OCI-LY1 (cell line): ENCODE results near the gene DDX3X.

ENCODE experiments used
- H2AFZ ChIP-seq: fragments of 200-600 bp; sonication (generic), shearing (Covaris generic); 2 replicates; pipeline ENCODE4 v1.6.0; 2014; ENCODE audit warnings: antibody characterized with exemption, mild to moderate bottlenecking, low read length
- H3F3A ChIP-seq: fragments of 200-600 bp; sonication (generic), shearing (Covaris generic); 2 replicates; pipeline ENCODE4 v1.6.0; 2014; ENCODE audit warnings: mild to moderate bottlenecking, antibody characterized with exemption, low read length, moderate library complexity; ENCODE audit not compliant: insufficient read depth
- H3K27ac ChIP-seq: fragments of 200-600 bp; sonication (generic); 2 replicates; pipeline ENCODE4 v1.5.1; 2014; ENCODE audit warnings: low read length, mixed run types, mild to moderate bottlenecking, low read depth; ENCODE audit not compliant: poor library complexity, severe bottlenecking
- H3K27me3 ChIP-seq: fragments of 200-600 bp; sonication (generic); 2 replicates; pipeline ENCODE4 v1.6.0; 2014; ENCODE audit warnings: antibody characterized with exemption, mild to moderate bottlenecking, low read length, moderate library complexity; ENCODE audit not compliant: insufficient read depth
- H3K36me3 ChIP-seq: fragments of 200-600 bp; sonication (generic); 2 replicates; pipeline ENCODE4 v1.6.1; 2014; ENCODE audit warnings: mild to moderate bottlenecking, antibody characterized with exemption, low read length, moderate library complexity, mixed read lengths; ENCODE audit not compliant: insufficient read depth
- H3K4me1 ChIP-seq: fragments of 200-600 bp; sonication (generic); 2 replicates; pipeline ENCODE4 v1.5.1; 2014; ENCODE audit warnings: mild to moderate bottlenecking, low read length, moderate library complexity; ENCODE audit not compliant: insufficient read depth, severe bottlenecking
- H3K4me2 ChIP-seq: fragments of 200-600 bp; sonication (generic), shearing (Covaris generic); 2 replicates; pipeline ENCODE4 v1.6.1; 2014; ENCODE audit warnings: low read length
- H3K4me3 ChIP-seq: fragments of 200-600 bp; sonication (generic); 2 replicates; pipeline ENCODE4 v1.5.1; 2014; ENCODE audit warnings: low read length, low read depth, mild to moderate bottlenecking, mixed read lengths; ENCODE audit not compliant: poor library complexity, severe bottlenecking
- H3K79me2 ChIP-seq: fragments of 200-600 bp; shearing (Covaris generic); 2 replicates; pipeline ENCODE4 v1.6.1; 2016; ENCODE audit warnings: mixed run types, low read length, mixed read lengths; ENCODE audit not compliant: insufficient read depth
- H3K9ac ChIP-seq: fragments of 200-600 bp; sonication (generic), shearing (Covaris generic); 2 replicates; pipeline ENCODE4 v1.6.1; 2014; ENCODE audit warnings: mild to moderate bottlenecking, low read length, mixed read lengths
- H3K9me2 ChIP-seq: fragments of 200-600 bp; sonication (generic), shearing (Covaris generic); 2 replicates; pipeline ENCODE4 v1.6.1; 2014; ENCODE audit warnings: low read depth, mild to moderate bottlenecking, low read length, mixed read lengths
- H3K9me3 ChIP-seq: fragments of 200-600 bp; shearing (Covaris generic); 2 replicates; pipeline ENCODE4 v1.6.1; 2014; ENCODE audit warnings: low read length, mixed read lengths
- H4K20me1 ChIP-seq: fragments of 200-600 bp; sonication (generic), shearing (Covaris generic); 2 replicates; pipeline ENCODE4 v1.6.0; 2016; ENCODE audit warnings: mild to moderate bottlenecking, low read length; ENCODE audit not compliant: insufficient read depth
- CTCF ChIP-seq: fragments of 200-600 bp; sonication (generic), shearing (Covaris generic); IDR thresholded peaks from 2 replicates; pipeline ENCODE4 v1.5.1; 2017; ENCODE audit warnings: mild to moderate bottlenecking, antibody characterized with exemption, low read length, moderate library complexity, mixed read lengths
- EZH2 ChIP-seq: fragments of 200-600 bp; sonication (generic), shearing (Covaris generic); IDR thresholded peaks from 2 replicates; pipeline ENCODE4 v1.8.0; 2017; ENCODE audit warnings: borderline replicate concordance, mixed run types, mild to moderate bottlenecking, antibody characterized with exemption, low read length, moderate library complexity, mixed read lengths

The DDX3X gene

GRCh38 chrX:41339148-41339547 lies 5.2 kb downstream of the DDX3X start:
- no peak overlapping the region for H2AFZ ChIP-seq
- H4K20me1 ChIP-seq = no peaks in the 10 kb centered on the region
- H3K4me3 ChIP-seq = no peak overlapping the region
- H3K4me1 ChIP-seq = peaks cover 26% of the 10 kb centered on the region
- H3K4me2 ChIP-seq = no peak overlapping the region; the same call in 1 of the 2 replicates
- H3K27ac ChIP-seq = no peak overlapping the region
- H3K9ac ChIP-seq = no peak overlapping the region
- no peaks in the 10 kb centered on the region for H3F3A ChIP-seq
- no peaks in the 10 kb centered on the region for H3K9me2 ChIP-seq
- no peak for TF ChIP-seq CTCF
- TF ChIP-seq EZH2 = no peak
- no peaks in the 10 kb centered on the region for H3K9me3 ChIP-seq
- peaks cover 95% of the 10 kb centered on the region for H3K36me3 ChIP-seq
- H3K27me3 ChIP-seq = no peaks in the 10 kb centered on the region
- peaks cover 74% of the 10 kb centered on the region for H3K79me2 ChIP-seq

GRCh38 chrX:41344053-41344452 lies 10.1 kb downstream of the DDX3X start:
- Histone ChIP-seq H3K36me3 (peaks cover 96% of the 10 kb centered on the region), H3K4me2 (no peak overlapping the region), H3F3A (no peaks in the 10 kb centered on the region), H3K27me3 (no peaks in the 10 kb centered on the region), H3K9me3 (no peaks in the 10 kb centered on the region), H3K27ac (no peak overlapping the region), H3K9me2 (no peaks in the 10 kb centered on the region), H3K4me1 (no peaks in the 10 kb centered on the region), H4K20me1 (no peaks in the 10 kb centered on the region), H3K79me2 (peaks cover 25% of the 10 kb centered on the region), H2AFZ (no peak overlapping the region), H3K4me3 (no peak overlapping the region), H3K9ac (no peak overlapping the region)
- no peak for TF ChIP-seq EZH2

GRCh38 chrX:41347186-41347585 lies 13.2 kb downstream of the DDX3X start:
- Histone ChIP-seq H3K79me2 (no peaks in the 10 kb centered on the region), H3K4me1 (peaks cover 7% of the 10 kb centered on the region), H3K36me3 (peaks cover 83% of the 10 kb centered on the region), H3K27ac (no peak overlapping the region), H3K4me3 (no peak overlapping the region), H3K4me2 (no peak overlapping the region), H3F3A (peaks cover 9% of the 10 kb centered on the region; the same call in 1 of the 2 replicates), H3K9ac (no peak overlapping the region), H2AFZ (no peak overlapping the region), H3K9me3 (no peaks in the 10 kb centered on the region), H3K27me3 (no peaks in the 10 kb centered on the region), H3K9me2 (no peaks in the 10 kb centered on the region), H4K20me1 (no peaks in the 10 kb centered on the region)
- no peak for TF ChIP-seq CTCF
- TF ChIP-seq EZH2 = no peak

GRCh38 chrX:41348551-41348950 lies 14.6 kb downstream of the DDX3X start:
- Histone ChIP-seq H3K27me3 (no peaks in the 10 kb centered on the region), H3K4me1 (peaks cover 13% of the 10 kb centered on the region), H2AFZ (no peak overlapping the region), H3K4me2 (no peak overlapping the region), H3K9me3 (no peaks in the 10 kb centered on the region), H3K9ac (no peak overlapping the region), H3K9me2 (no peaks in the 10 kb centered on the region), H3K79me2 (no peaks in the 10 kb centered on the region), H3K4me3 (no peak overlapping the region), H4K20me1 (no peaks in the 10 kb centered on the region), H3K36me3 (peaks cover 69% of the 10 kb centered on the region), H3K27ac (no peak overlapping the region), H3F3A (peaks cover 9% of the 10 kb centered on the region; the same call in 1 of the 2 replicates)
- TF ChIP-seq EZH2 (no peak), CTCF (no peak)
